ENCODE results near the gene CNRIP1.

Gene CNRIP1

GRCh38 chr2:68340226-68341061 is 20.7 kb upstream of the CNRIP1 start:
- Histone ChIP-seq H3K9me3 (no peaks in the 10 kb centered on the region), H3K27ac (no peak overlapping the region), H3K36me3 (no peaks in the 10 kb centered on the region), H3K4me3 (ENCODE audit: low read depth in 1 of 2, low read length in 1 of 2) (no peak overlapping the region), H3K27me3 (no peaks in the 10 kb centered on the region), H3K4me1 (ENCODE audit: control insufficient read depth in 1 of 2, insufficient read depth in 1 of 2, low read depth in 1 of 2, low read length in 1 of 2) (peaks cover 16% of the 10 kb centered on the region in 2 experiments)
- TF ChIP-seq CTCF (IDR thresholded peaks at IDR 0.05), result no peak

- H3K4me3 ChIP-seq (ENCODE audit: low read depth in 1 of 2, low read length in 1 of 2), result no peak overlapping the region
- H3K4me1 ChIP-seq (ENCODE audit: control insufficient read depth in 1 of 2, insufficient read depth in 1 of 2, low read depth in 1 of 2, low read length in 1 of 2), result no peaks in the 10 kb centered on the region
- H3K27me3 ChIP-seq, result no peaks in the 10 kb centered on the region
- no peaks in the 10 kb centered on the region for H3K36me3 ChIP-seq
- no peak overlapping the region for H3K27ac ChIP-seq
- TF ChIP-seq CTCF (IDR thresholded peaks at IDR 0.05), result no peak
- no peaks in the 10 kb centered on the region for H3K9me3 ChIP-seq
Measured at GRCh38 chr2:68336192-68336591, 16.4 kb upstream of the CNRIP1 start.

GRCh38 chr2:68333931-68334330 is 14.2 kb upstream of the CNRIP1 start:
- Histone ChIP-seq H3K9me3 (no peaks in the 10 kb centered on the region), H3K4me1 (ENCODE audit: control insufficient read depth in 1 of 2, insufficient read depth in 1 of 2, low read depth in 1 of 2, low read length in 1 of 2) (no peaks in the 10 kb centered on the region), H3K27me3 (no peaks in the 10 kb centered on the region), H3K27ac (no peak overlapping the region), H3K4me3 (ENCODE audit: low read depth in 1 of 2, low read length in 1 of 2) (no peak overlapping the region), H3K36me3 (no peaks in the 10 kb centered on the region)
- no peak for TF ChIP-seq CTCF (IDR thresholded peaks at IDR 0.05)

DNA sequence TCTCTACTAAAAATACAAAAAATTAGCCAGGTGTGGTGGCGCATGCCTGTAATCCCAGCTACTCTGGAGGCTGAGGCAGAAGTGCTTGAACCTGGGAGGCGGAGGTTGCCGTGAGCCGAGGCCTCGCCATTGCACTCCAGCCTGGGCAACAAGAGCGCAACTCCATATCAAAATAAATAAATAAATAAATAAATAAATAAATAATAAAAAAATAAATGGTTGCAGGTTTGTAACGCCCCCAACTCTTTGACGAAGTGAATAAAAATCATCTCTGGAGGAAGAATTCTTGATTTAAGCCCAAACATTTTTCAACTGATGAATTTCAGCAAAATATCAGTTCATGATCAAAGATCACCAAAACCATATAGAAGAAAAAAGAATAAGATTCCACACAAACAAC is 13.3 kb upstream of the CNRIP1 start:
- TF ChIP-seq CTCF (IDR thresholded peaks at IDR 0.05), result no peak
- no peaks in the 10 kb centered on the region for H3K9me3 ChIP-seq
- no peak overlapping the region for H3K4me3 ChIP-seq (ENCODE audit: low read depth in 1 of 2, low read length in 1 of 2)
- H3K36me3 ChIP-seq, result no peaks in the 10 kb centered on the region
- no peak overlapping the region for H3K27ac ChIP-seq
- H3K27me3 ChIP-seq, result no peaks in the 10 kb centered on the region
- no peaks in the 10 kb centered on the region for H3K4me1 ChIP-seq (ENCODE audit: control insufficient read depth in 1 of 2, insufficient read depth in 1 of 2, low read depth in 1 of 2, low read length in 1 of 2)

DNA sequence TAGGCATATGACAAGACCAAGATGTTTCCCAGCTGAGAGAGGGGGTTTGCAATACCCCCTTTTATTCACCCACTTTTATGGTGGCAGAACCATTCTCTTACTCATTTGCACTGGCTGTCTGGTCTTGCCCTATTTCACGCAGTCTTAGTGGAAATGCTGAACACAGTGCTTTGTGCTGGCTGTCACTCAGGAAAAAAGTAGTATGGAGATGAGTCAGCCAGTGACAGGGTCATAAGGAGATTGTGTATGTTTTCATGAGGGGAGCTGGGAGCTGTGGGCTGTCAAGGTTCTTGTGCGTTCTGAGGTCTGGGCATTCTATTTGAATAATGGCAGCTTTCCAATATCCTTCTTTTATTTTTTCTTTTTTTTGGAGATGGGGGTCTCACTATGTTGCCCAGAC is 10.9 kb upstream of the CNRIP1 start:
- Histone ChIP-seq H3K9me3 (no peaks in the 10 kb centered on the region), H3K27me3 (no peaks in the 10 kb centered on the region), H3K27ac (no peak overlapping the region), H3K4me1 (ENCODE audit: control insufficient read depth in 1 of 2, insufficient read depth in 1 of 2, low read depth in 1 of 2, low read length in 1 of 2) (no peaks in the 10 kb centered on the region), H3K4me3 (ENCODE audit: low read depth in 1 of 2, low read length in 1 of 2) (no peak overlapping the region), H3K36me3 (no peaks in the 10 kb centered on the region)
- TF ChIP-seq CTCF (IDR thresholded peaks at IDR 0.05), result no peak
